CMK (cell line): ENCODE measurements around the gene DMBX1.

Experiments
- DNase-seq: peaks from one replicate; pipeline ENCODE4 v3.0.0-alpha.2; 2010; ENCODE audit warnings: low read depth

DMBX1 gene

GRCh38 chr1:46461017-46461808 is 28.4 kb upstream of the DMBX1 start:
- DNase-seq, result no peak

GRCh38 chr1:46461809-46462448 is 27.7 kb upstream of the DMBX1 start:
- DNase-seq, result no peak

GRCh38 chr1:46464013-46464548 is 25.6 kb upstream of the DMBX1 start:
- DNase-seq, result no peak

GRCh38 chr1:46464915-46465314 is 24.7 kb upstream of the DMBX1 start:
- DNase-seq, result no peak

- no peak for DNase-seq
Observed at GRCh38 chr1:46465981-46466476, 23.6 kb upstream of the DMBX1 start.

- DNase-seq, result no peak
Observed at GRCh38 chr1:46466477-46467182, 23.0 kb upstream of the DMBX1 start.

- no peak for DNase-seq
Observed at GRCh38 chr1:46467183-46467504, 22.5 kb upstream of the DMBX1 start.

- no peak for DNase-seq
Observed at GRCh38 chr1:46469881-46470280, 19.8 kb upstream of the DMBX1 start.

GRCh38 chr1:46471848-46472492 is 17.7 kb upstream of the DMBX1 start:
- no peak for DNase-seq

- DNase-seq, result no peak
Observed at GRCh38 chr1:46472498-46473181, 17.0 kb upstream of the DMBX1 start.

GRCh38 chr1:46473991-46474390 is 15.6 kb upstream of the DMBX1 start:
- DNase-seq, result no peak

GRCh38 chr1:46474570-46474969 is 15.1 kb upstream of the DMBX1 start:
- no peak for DNase-seq

GRCh38 chr1:46476673-46477072 is 13.0 kb upstream of the DMBX1 start:
- no peak for DNase-seq

GRCh38 chr1:46477153-46477929 is 12.3 kb upstream of the DMBX1 start:
- peak; percentile 51 for DNase-seq

GRCh38 chr1:46478721-46479485 is 10.7 kb upstream of the DMBX1 start:
- DNase-seq, result no peak

- DNase-seq, result no peak
Observed at GRCh38 chr1:46479744-46480350, 9.8 kb upstream of the DMBX1 start.

- DNase-seq, result no peak
Observed at GRCh38 chr1:46480959-46481646, 8.5 kb upstream of the DMBX1 start.

- no peak for DNase-seq
Observed at GRCh38 chr1:46481961-46482360, 7.7 kb upstream of the DMBX1 start.

GRCh38 chr1:46483589-46483988 is 6.0 kb upstream of the DMBX1 start:
- DNase-seq, result no peak
